NCI-H1436 treated with DMSO at 0.1 percent for 48 hours (cell line): Measurements from ENCODE around the gene MAST1.
"Not testable (repeated sequence)": the region's sequence is repeated elsewhere in the genome, so short reads cannot be mapped to it uniquely, and the experiment has no call there.

Source experiments
- DNase-seq: peaks from one replicate; lab custom pipeline; 2025; lab: John Stamatoyannopoulos, UW

Gene MAST1

DNA sequence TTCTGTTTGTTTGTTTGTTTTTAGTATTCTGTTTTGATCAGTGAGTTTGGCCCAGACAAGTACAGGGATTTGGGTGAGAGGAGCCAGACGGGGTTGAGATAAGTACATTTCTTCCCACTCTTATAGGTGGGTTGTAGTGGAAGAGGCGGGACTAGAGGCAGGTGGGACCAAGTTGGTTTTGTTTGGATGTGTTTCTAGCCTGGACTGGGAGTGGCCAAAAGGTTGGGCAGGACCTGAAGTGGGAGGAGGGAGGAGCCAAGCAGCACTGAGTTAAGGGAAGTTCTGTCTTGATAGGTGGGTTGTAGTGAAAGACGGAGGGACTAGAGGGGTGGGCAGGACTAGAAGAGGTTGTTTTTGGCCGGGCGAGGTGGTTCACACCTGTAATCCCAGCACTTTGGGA, 33.9 kb downstream of the MAST1 start:
- DNase-seq = no peak

DNA sequence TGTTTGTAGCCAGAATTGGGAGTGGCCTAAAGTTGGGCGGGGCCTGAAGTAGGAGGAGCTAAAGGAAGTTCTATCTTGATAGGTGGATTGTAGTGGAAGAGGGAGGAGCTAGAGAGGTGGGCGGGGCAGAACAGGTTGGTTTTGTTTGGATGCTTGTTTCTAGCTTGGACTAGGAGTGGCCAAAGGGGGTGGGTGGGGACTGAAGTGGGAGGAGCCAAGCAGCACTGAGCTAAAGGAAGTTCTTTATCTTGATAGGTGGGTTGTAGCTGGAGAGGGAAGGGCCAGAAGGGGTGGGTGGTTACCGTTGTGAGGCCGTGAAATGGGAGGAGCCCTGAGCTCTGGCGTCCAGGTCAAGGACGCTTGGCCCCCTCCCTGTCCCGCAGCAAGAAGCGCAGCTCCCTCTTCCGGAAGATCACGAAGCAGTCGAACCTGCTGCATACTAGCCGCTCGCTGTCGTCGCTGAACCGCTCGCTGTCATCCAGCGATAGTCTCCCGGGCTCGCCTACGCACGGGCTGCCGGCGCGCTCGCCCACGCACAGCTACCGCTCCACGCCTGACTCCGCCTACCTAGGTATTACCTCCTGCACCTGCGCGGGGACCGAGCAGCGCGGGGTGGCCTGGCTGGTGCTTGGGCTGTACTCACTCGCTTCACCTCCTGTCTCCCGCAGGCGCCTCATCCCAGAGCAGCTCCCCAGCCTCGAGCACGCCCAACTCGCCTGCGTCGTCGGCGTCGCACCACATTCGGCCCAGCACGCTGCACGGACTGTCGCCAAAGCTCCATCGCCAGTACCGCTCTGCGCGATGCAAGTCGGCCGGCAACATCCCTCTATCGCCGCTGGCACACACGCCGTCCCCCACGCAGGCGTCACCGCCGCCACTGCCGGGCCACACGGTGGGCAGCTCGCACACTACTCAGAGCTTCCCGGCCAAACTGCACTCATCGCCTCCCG, 34.9 kb downstream of the MAST1 start:
- DNase-seq = no peak

DNA sequence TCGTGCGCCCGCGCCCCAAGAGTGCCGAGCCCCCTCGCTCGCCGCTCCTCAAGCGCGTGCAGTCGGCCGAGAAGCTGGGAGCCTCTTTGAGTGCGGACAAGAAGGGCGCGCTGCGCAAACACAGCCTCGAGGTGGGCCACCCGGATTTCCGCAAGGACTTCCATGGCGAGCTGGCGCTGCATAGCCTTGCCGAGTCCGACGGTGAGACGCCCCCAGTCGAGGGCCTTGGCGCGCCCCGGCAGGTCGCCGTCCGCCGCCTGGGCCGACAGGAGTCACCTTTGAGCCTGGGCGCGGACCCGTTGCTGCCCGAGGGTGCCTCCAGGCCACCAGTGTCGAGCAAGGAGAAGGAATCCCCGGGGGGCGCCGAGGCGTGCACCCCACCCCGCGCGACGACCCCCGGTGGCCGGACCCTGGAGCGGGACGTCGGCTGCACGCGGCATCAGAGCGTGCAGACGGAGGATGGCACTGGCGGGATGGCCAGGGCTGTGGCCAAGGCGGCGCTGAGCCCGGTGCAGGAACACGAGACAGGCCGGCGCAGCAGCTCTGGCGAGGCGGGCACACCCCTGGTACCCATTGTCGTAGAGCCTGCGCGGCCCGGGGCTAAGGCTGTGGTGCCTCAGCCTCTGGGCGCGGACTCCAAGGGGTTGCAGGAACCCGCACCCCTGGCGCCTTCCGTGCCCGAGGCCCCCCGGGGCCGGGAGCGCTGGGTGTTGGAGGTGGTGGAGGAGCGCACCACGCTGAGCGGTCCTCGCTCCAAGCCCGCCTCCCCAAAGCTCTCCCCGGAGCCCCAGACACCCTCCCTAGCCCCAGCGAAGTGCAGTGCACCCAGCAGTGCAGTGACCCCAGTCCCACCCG, 35.8 kb downstream of the MAST1 start:
- no peak for DNase-seq

DNA sequence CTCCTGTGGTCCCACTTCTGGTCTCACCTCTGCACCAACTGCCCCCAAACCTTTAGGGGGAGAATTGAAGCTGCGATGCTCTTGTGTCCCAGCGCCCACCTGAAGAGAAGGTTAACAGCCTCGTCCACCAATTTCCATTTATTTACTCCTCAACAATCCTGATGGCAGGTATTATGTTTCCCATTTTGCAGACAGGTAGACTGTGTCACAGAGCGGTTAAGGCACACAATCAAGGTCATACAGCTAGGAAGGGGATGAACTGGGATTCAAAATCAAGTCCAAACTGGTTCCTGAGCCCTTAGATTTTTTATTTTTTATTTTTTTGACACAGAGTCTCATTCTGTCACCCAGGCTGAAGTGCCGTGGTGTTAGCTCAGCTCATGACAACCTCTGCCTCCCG, 36.8 kb downstream of the MAST1 start:
- DNase-seq = no peak

GRCh38 chr19:12880551-12881171, 42.3 kb downstream of the MAST1 start:
- DNase-seq = no peak

DNA sequence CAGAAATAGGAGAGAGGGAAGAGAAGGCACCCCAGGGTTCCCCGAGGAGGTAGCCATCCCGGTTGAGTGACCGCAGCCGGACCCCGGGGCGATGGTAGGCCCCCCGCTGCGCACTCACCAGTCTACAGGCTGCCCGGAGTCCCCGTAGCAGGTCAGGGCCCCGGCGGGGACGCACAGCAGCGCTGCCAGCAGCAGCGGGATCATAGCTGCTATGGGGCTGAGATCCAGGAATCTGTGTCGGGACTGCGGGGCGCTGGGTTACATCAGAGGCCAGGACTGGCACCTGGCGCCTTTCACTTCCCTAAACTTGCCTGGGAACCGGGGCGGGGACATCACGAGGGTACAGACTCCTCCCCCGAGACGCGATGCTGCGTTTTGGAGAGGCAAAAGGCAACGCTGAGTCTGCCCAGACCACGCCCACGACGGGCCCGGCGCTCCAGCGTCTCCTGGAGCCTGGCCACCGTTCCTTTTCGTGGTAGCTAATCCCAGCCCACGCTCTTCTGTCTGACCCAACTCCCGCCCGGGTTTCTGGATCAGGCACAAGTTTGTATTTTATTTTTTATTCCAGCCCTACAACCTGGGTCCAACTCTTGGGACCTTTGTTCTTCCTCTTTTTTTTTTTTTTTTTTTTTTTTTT, 43.0 kb downstream of the MAST1 start, which contains the start of gene DNASE2:
Gene DNASE2, minus strand, starts transcription at position 278 of the 637 bp plus-strand sequence. Its CDS starts 74 bp downstream, at position 204.
- DNase-seq = peak; percentile 88

DNA sequence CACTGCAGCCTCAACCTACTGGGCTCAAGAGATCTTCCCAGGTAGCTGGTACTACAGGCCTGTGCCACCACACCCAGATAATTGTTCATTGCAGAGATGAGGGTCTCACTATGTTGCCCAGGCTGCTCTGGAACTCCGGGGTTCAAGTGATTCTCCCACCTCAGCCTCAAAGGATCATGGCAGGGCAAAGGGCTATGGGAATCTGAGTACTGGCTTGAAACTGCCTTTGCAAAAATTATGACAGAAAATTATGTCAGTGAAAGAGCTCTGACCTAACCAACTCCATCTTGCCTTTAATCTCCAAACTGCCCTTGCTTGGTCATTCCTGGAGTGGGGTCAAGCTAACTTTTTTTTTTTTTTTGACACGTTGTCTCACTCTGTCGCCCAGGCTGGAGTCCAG, 44.3 kb downstream of the MAST1 start:
- no peak for DNase-seq

GRCh38 chr19:12884202-12884601, 45.9 kb downstream of the MAST1 start:
- no peak for DNase-seq

- DNase-seq = no peak
Observed at GRCh38 chr19:12884627-12884925, 46.3 kb downstream of the MAST1 start.

DNA sequence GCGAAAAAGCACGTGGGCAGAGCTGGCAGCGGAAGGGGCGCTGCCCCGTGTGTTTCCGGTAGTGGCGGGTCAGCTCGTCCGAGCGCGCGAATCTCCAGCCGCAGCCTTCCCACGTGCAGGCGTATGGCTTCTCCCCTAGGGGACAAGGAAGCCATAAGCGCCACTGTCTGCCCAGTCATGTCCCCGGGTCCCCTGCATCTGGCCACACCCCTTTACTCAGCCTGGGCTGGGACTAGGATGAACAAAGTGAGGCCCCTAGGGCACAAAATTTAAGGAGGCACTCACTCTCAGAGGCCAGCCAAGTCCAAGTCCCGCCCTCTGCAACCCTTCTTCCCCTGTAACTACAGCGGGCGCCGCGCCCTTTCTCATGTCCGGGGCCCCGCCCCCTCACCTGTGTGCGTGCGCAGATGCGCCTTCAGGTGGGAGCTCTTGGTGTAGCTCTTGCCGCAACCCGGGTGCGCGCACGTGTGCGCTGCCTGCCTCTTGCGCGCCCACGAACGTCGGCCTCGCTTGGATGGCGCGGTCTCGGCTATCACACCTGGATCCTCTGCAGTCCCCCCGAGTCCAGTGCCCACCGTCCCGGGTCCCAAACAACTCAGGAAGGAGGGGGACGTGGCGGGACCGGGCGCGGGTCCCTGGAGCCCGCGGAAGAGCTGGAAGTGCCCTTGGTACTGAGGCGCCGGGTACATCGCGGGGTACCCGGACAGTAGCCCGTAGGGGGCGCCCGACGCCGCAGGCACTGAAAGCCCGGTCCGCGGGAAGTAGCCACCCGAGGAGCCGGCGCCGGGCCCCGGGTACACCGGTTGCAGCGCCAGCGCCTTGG, 46.8 kb downstream of the MAST1 start:
- DNase-seq = no peak

DNA sequence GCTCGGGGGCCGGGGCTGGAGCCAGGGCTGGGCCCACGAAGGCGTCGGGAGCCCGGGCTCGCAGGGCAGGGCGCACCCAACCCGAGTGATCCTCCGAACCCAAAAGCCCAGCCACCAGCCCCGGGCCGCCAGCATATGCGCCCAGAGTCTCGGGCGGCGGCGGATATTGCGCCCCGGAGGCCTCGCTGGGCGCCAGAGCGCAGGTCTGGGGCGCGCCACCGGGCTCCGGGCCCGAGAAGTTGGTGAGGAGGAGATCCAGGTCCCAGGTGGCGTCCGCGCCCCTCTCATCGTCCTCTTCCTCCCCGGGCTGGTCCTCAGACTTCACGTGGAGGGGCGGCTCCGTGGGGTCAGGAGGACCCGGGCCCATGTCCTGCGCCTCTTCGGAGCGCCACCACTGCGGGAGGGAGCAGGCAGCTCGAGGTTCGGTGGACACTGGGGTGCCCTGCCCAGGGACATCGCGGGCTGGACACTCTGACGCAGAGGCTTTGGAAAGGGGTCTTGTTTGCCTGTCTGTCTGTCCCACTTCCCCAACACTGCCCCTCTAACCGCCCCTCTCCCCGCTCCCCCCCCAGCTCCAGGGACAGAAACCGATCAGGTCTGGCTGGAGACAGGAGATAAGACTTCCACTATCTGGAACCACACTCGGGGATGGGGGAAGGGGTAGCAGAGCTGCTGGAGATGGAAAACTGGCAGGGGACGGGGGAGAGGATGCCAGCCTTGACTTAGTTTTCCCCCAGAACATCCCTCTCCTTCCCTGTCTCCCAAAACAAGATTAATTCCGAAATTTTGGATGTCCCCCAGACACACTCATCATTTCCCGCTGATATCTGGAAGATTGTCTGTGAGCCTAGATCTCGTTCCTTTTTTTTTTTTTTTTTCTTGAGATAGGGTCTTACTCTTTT, 47.7 kb downstream of the MAST1 start:
- no peak for DNase-seq

DNA sequence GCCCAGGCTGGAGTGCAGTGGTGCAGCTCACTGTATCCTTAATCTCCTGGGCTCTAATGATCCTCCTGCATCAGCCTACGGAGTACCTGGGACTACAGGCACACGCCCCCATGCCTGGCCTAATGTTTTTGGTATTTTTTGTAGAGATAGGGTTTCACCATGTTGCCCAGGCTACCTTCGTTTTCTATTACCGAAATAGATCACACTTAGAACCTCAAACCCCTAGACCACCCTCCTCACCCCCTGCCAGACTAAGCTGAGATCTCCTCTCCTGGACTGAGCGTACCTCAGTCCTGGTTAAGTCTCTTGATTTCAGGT, 48.3 kb downstream of the MAST1 start:
- no peak for DNase-seq

- no peak for DNase-seq
Observed at GRCh38 chr19:12886969-12887747, 48.8 kb downstream of the MAST1 start, which contains the start of gene KLF1. Gene KLF1, minus strand, starts transcription at chr19:12887201. Its CDS starts 61 bp downstream, at chr19:12887140.

- DNase-seq = no peak
Observed at GRCh38 chr19:12888006-12888603, 49.8 kb downstream of the MAST1 start.

DNA sequence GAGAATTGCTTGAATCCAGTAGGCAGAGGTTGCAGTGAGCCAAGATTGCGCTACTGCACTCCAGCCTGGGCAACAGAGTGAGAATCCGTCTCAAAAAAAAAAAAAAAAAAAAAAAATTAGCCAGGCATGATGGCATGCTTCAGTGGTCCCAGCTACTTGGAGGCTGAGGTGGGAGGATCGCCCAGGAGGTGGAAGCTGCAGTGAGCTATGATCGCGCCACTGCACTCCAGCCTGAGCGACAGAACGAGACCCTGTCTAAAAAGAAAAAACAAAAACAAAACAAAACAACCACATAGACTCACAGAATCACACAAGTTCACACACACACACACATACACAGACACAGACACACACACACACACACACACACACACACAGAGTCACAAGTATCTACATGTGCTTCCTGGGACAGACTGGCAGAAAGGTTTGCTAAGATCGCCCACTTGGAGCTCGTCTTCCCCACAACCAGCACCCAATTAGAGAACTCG, 52.0 kb downstream of the MAST1 start:
- DNase-seq = not testable (repeated sequence)

GRCh38 chr19:12890787-12891552, 52.7 kb downstream of the MAST1 start, which contains the start of gene GCDH:
Gene GCDH, plus strand, starts transcription at chr19:12891160. Its CDS starts 145 bp downstream, at chr19:12891305.
- peak; percentile 96 for DNase-seq

GRCh38 chr19:12891553-12892021, 53.3 kb downstream of the MAST1 start:
- no peak for DNase-seq

GRCh38 chr19:12893582-12893981, 55.3 kb downstream of the MAST1 start:
- no peak for DNase-seq
